K562 (cell line): Measurements from ENCODE around the gene CD248. TPM values are rescaled to one million over a fixed set of nuclear protein-coding genes. Genes with fewer than 3 reads are reported as not detected.

Source experiments
- ATF4 ChIP-seq: fragments of 450-650 bp; formaldehyde crosslinking; IDR thresholded peaks from 2 replicates; pipeline ENCODE4 v1.4.0; 2022; ENCODE audit warnings: mild to moderate bottlenecking, moderate library complexity
- BRF2 ChIP-seq: IDR thresholded peaks from 3 replicates; pipeline ENCODE4 v1.6.1; 2011; ENCODE audit warnings: borderline replicate concordance, mild to moderate bottlenecking; ENCODE audit not compliant: insufficient read length, insufficient read depth
- DDX20 ChIP-seq: fragments of 450-650 bp; IDR thresholded peaks from 2 replicates; pipeline ENCODE4 v1.6.1; 2016; ENCODE audit warnings: missing genetic modification characterization, low read depth, mild to moderate bottlenecking, missing compliant biosample characterization, moderate library complexity
- E2F8 ChIP-seq: fragments of 450-650 bp; IDR thresholded peaks from 2 replicates; pipeline ENCODE4 v1.7.1; 2018; ENCODE audit warnings: mild to moderate bottlenecking, low read depth; ENCODE audit not compliant: partially characterized antibody
- ELK3 ChIP-seq: fragments of 450-650 bp; formaldehyde crosslinking; IDR thresholded peaks from 2 replicates; pipeline ENCODE4 v1.4.0; 2020; ENCODE audit warnings: mild to moderate bottlenecking
- HMGXB4 ChIP-seq: sonication (generic); formaldehyde crosslinking; IDR thresholded peaks from 2 replicates; pipeline ENCODE4 v1.8.1; 2023; ENCODE audit warnings: mild to moderate bottlenecking, missing genetic modification reagents
- JUNB ChIP-seq: fragments of 450-650 bp; formaldehyde crosslinking; conservative IDR thresholded peaks from 2 replicates; pipeline ENCODE4 v1.4.0; 2020; ENCODE audit warnings: mild to moderate bottlenecking
- KDM4B ChIP-seq, 2 experiments: fragments of 450-650 bp in 1 of 2; sonication (generic) in 1 of 2; IDR thresholded peaks; 2 replicates each; pipeline ENCODE4 v1.6.1; 2016 to 2017; ENCODE audit warnings: borderline replicate concordance in 2 of 2, antibody characterized with exemption in 1 of 2, low read depth in 1 of 2, mild to moderate bottlenecking in 1 of 2
- PML ChIP-seq: IDR thresholded peaks from 2 replicates; pipeline ENCODE4 v1.6.1; 2012; ENCODE audit warnings: low read length, inconsistent platforms
- RBM17 ChIP-seq: fragments of 200-400 bp; formaldehyde crosslinking; IDR thresholded peaks from 2 replicates; pipeline ENCODE4 v1.6.1; 2017; ENCODE audit warnings: low read depth, mild to moderate bottlenecking, low read length, borderline replicate concordance
- STAG1 ChIP-seq: sonication (generic); formaldehyde crosslinking; IDR thresholded peaks from 2 replicates; pipeline ENCODE4 v1.5.0; 2020; ENCODE audit warnings: missing genetic modification reagents, borderline replicate concordance
- STAT5B ChIP-seq: fragments of 250-450 bp; sonication (Bioruptor Pico); IDR thresholded peaks from 2 replicates; pipeline ENCODE4 v1.8.0; 2021; ENCODE audit warnings: mild to moderate bottlenecking, inconsistent platforms
- TGIF2 ChIP-seq: sonication (generic); formaldehyde crosslinking; IDR thresholded peaks from 2 replicates; pipeline ENCODE4 v1.8.1; 2022; ENCODE audit warnings: mild to moderate bottlenecking, missing genetic modification reagents, moderate library complexity
- ZBTB12 ChIP-seq: fragments of 250-450 bp; sonication (Bioruptor Pico); IDR thresholded peaks from 2 replicates; pipeline ENCODE4 v1.4.0; 2020
- ZC3H11A ChIP-seq: IDR thresholded peaks from 2 replicates; pipeline ENCODE4 v1.6.1; 2012; ENCODE audit warnings: low read depth, low read length, improper control_type of control experiment
- polyA plus RNA-seq, 8 experiments: library from polyadenylated mRNA; depleted of rRNA in 4 of 8; stranded (reverse) in 5 of 8; unstranded in 3 of 8; fragments of >200 nt; fragmentation: Nextera tagmentation in 2 of 8; fragmentation: Illumina TruSeq in 1 of 8; extraction: Ambion mirVana in 2 of 8; extraction: Trizol in 1 of 8; gene quantifications; 2 replicates each; pipeline versions ENCODE4 v1.2.1 to v1.2.3, GENCODE V29; 2011 to 2014; ENCODE audit warnings: inconsistent platforms in 1 of 8, missing spikeins in 1 of 8
- total RNA-seq, 7 experiments: library from RNA; depleted of rRNA in 6 of 7; stranded (reverse); fragments of >200 nt in 6 of 7; fragmentation: Illumina TruSeq in 2 of 7; extraction: Trizol in 2 of 7; gene quantifications; 2 replicates each; pipeline versions ENCODE4 v1.2.1 to v1.2.3, GENCODE V29; 2011 to 2021; ENCODE audit warnings: low replicate concordance in 1 of 7

The CD248 gene
- total and polyA plus RNA-seq, 9 of the 15 experiments (the other 6 are each of a cell fraction or from before 2014, with no cell fraction given), result 0.09 TPM; not detected in 8

GRCh38 chr11:66311965-66312548 is 4.8 kb downstream of the CD248 start (continued):
- TF ChIP-seq JUNB (CRISPR knock-in tag) (no peak), ELK3 (no peak), ATF4 (no peak), STAG1 (CRISPR knock-in tag) (peak; percentile 86; the same call in 1 of the 2 replicates), KDM4B (IDR thresholded peaks at IDR 0.05; ENCODE audit: borderline replicate concordance in 2 of 2, low read depth in 1 of 2) (no peak), PML (no peak), STAT5B (CRISPR knock-in tag) (no peak), DDX20 (tag) (no peak), ZBTB12 (CRISPR knock-in tag) (no peak), ZC3H11A (no peak), HMGXB4 (peak; percentile 77; the same call in 1 of the 2 replicates), BRF2 (no peak), RBM17 (no peak), E2F8 (peak; percentile 57), TGIF2 (no peak; the same call in 1 of the 2 replicates)
